Aortic smooth muscle cell (primary cell): ENCODE measurements around the gene ITGB1BP1. TPM values are rescaled to one million over a fixed set of nuclear protein-coding genes. Genes with fewer than 3 reads are reported as not detected.

Source experiments
- total RNA-seq: library from RNA; depleted of rRNA; stranded (reverse); fragments of >200 nt; gene quantifications from 2 replicates; pipeline ENCODE4 v1.2.3, GENCODE V29; 2014

ITGB1BP1 gene
- total RNA-seq: 65.4 and 68.5 TPM in 2 replicates

GRCh38 chr2:9423100-9423921, at the start of gene ITGB1BP1, which contains the start of gene CPSF3:
Gene ITGB1BP1 (minus strand): TSS chr2:9423528. CDS start chr2:9418697, 4,831 bp downstream.
Gene CPSF3 (plus strand): TSS chr2:9423654. CDS start chr2:9423774, 120 bp downstream.

Other genes with a start within 250 kb of the ITGB1BP1 start
- gene ASAP2, start 216.7 kb downstream of the ITGB1BP1 start, total RNA-seq: 83.4 and 86.1 TPM in 2 replicates
- 52.5 and 56.1 TPM in 2 replicates for gene CPSF3, start 126 bp upstream of the ITGB1BP1 start, total RNA-seq
- 74.2 and 80.8 TPM in 2 replicates for gene IAH1, start 51.0 kb upstream of the ITGB1BP1 start, total RNA-seq
- 46.9 and 50.1 TPM in 2 replicates for gene ADAM17, start 132.3 kb upstream of the ITGB1BP1 start, total RNA-seq
- gene YWHAQ, start 207.5 kb upstream of the ITGB1BP1 start, total RNA-seq: 411 and 442 TPM in 2 replicates